ENCODE data around the gene CNOT2.

CNOT2 gene

GRCh38 chr12:70248876-70249275 lies 5.6 kb downstream of the CNOT2 start:
- in situ Hi-C loops (cut with MboI; ENCODE audit: low pct_unique_long_range_greater_than_20kb, low sequenced_read_pairs, unreplicated experiment): no loop called here
- no peak for DNase-seq (ENCODE audit: low spot score)
- TF ChIP-seq CTCF (IDR thresholded peaks at IDR 0.05; ENCODE audit: extremely low read depth, insufficient read depth, missing control alignments): no peak

- DNase-seq (ENCODE audit: low spot score): no peak
- in situ Hi-C loops (cut with MboI; ENCODE audit: low pct_unique_long_range_greater_than_20kb, low sequenced_read_pairs, unreplicated experiment): no loop called here
- no peak for TF ChIP-seq CTCF (IDR thresholded peaks at IDR 0.05; ENCODE audit: extremely low read depth, insufficient read depth, missing control alignments)
Measured at GRCh38 chr12:70249903-70250302, 6.7 kb downstream of the CNOT2 start.

- no peak for TF ChIP-seq CTCF (IDR thresholded peaks at IDR 0.05; ENCODE audit: extremely low read depth, insufficient read depth, missing control alignments)
- no peak for DNase-seq (ENCODE audit: low spot score)
- in situ Hi-C loops (cut with MboI; ENCODE audit: low pct_unique_long_range_greater_than_20kb, low sequenced_read_pairs, unreplicated experiment): no loop called here
Measured at GRCh38 chr12:70251226-70251625, 8.0 kb downstream of the CNOT2 start.

GRCh38 chr12:70251661-70252060 lies 8.4 kb downstream of the CNOT2 start:
- no peak for DNase-seq (ENCODE audit: low spot score)
- TF ChIP-seq CTCF (IDR thresholded peaks at IDR 0.05; ENCODE audit: extremely low read depth, insufficient read depth, missing control alignments): no peak
- in situ Hi-C loops (cut with MboI; ENCODE audit: low pct_unique_long_range_greater_than_20kb, low sequenced_read_pairs, unreplicated experiment): no loop called here

- in situ Hi-C loops (cut with MboI; ENCODE audit: low pct_unique_long_range_greater_than_20kb, low sequenced_read_pairs, unreplicated experiment): no loop called here
- no peak for DNase-seq (ENCODE audit: low spot score)
- no peak for TF ChIP-seq CTCF (IDR thresholded peaks at IDR 0.05; ENCODE audit: extremely low read depth, insufficient read depth, missing control alignments)
Measured at GRCh38 chr12:70252832-70253231, 9.6 kb downstream of the CNOT2 start.

GRCh38 chr12:70254225-70254624 lies 11.0 kb downstream of the CNOT2 start:
- in situ Hi-C loops (cut with MboI; ENCODE audit: low pct_unique_long_range_greater_than_20kb, low sequenced_read_pairs, unreplicated experiment): no loop called here
- no peak for TF ChIP-seq CTCF (IDR thresholded peaks at IDR 0.05; ENCODE audit: extremely low read depth, insufficient read depth, missing control alignments)
- DNase-seq (ENCODE audit: low spot score): no peak

GRCh38 chr12:70254846-70255245 lies 11.6 kb downstream of the CNOT2 start:
- DNase-seq (ENCODE audit: low spot score): no peak
- TF ChIP-seq CTCF (IDR thresholded peaks at IDR 0.05; ENCODE audit: extremely low read depth, insufficient read depth, missing control alignments): no peak
- in situ Hi-C loops (cut with MboI; ENCODE audit: low pct_unique_long_range_greater_than_20kb, low sequenced_read_pairs, unreplicated experiment): no loop called here
